WERI-Rb-1 (cell line): ENCODE data around the gene DENND5A.
A peak's percentile ranks its signal among the peaks of the same experiment; 100 is the strongest.
"Not testable (repeated sequence)": the region's sequence is repeated elsewhere in the genome, so short reads cannot be mapped to it uniquely, and the experiment has no call there.

ENCODE experiments used
- DNase-seq: peaks from one replicate; pipeline ENCODE4 v3.0.0-alpha.2; 2020
- H3K27ac ChIP-seq: fragments of 250-450 bp; sonication (Bioruptor Pico); 2 replicates; pipeline ENCODE4 v1.5.1; 2020; ENCODE audit warnings: mild to moderate bottlenecking, moderate library complexity
- H3K27me3 ChIP-seq: fragments of 250-450 bp; sonication (Bioruptor Pico); 2 replicates; pipeline ENCODE4 v1.5.1; 2021; ENCODE audit warnings: mild to moderate bottlenecking, low read depth, moderate library complexity; ENCODE audit not compliant: insufficient read depth, severe bottlenecking
- H3K36me3 ChIP-seq: fragments of 250-450 bp; sonication (Bioruptor Pico); 2 replicates; pipeline ENCODE4 v1.5.1; 2020; ENCODE audit warnings: mild to moderate bottlenecking, moderate library complexity
- H3K4me3 ChIP-seq: 2 replicates; pipeline ENCODE4 v1.5.1; 2011; ENCODE audit warnings: low read depth, mild to moderate bottlenecking, control low read depth, low read length
- H3K9me3 ChIP-seq: fragments of 250-450 bp; sonication (Bioruptor Pico); 2 replicates; pipeline ENCODE4 v1.5.1; 2021; ENCODE audit warnings: mild to moderate bottlenecking, moderate library complexity; ENCODE audit not compliant: severe bottlenecking
- CTCF ChIP-seq: IDR thresholded peaks from 2 replicates; pipeline ENCODE4 v1.5.1; 2011; ENCODE audit warnings: low read depth, mild to moderate bottlenecking, control low read depth, inconsistent platforms, low read length

Gene DENND5A

GRCh38 chr11:9266926-9267325, 1.8 kb upstream of the DENND5A start:
- Histone ChIP-seq H3K27ac (no peak overlapping the region), H3K36me3 (no peaks in the 10 kb centered on the region), H3K9me3 (no peaks in the 10 kb centered on the region), H3K27me3 (no peaks in the 10 kb centered on the region), H3K4me3 (no peak overlapping the region)
- no peak for DNase-seq
- no peak for TF ChIP-seq CTCF

- Histone ChIP-seq H3K27ac (peak overlapping the region; percentile 69; the same call in 1 of the 2 replicates), H3K4me3 (no peak overlapping the region), H3K27me3 (no peaks in the 10 kb centered on the region), H3K9me3 (no peaks in the 10 kb centered on the region), H3K36me3 (no peaks in the 10 kb centered on the region)
- TF ChIP-seq CTCF, result no peak
- no peak for DNase-seq
These were observed 1.1 kb upstream of the DENND5A start for GRCh38 chr11:9266132-9266736.

GRCh38 chr11:9264316-9265210, 587 bp downstream of the DENND5A start:
- peak; percentile 22 for DNase-seq
- no peak for TF ChIP-seq CTCF
- no peaks in the 10 kb centered on the region for H3K36me3 ChIP-seq
- H3K4me3 ChIP-seq, result peak overlapping the region; percentile 83
- no peaks in the 10 kb centered on the region for H3K9me3 ChIP-seq
- no peaks in the 10 kb centered on the region for H3K27me3 ChIP-seq
- peak overlapping the region; percentile 76 for H3K27ac ChIP-seq

- Histone ChIP-seq H3K27me3 (no peaks in the 10 kb centered on the region), H3K4me3 (peak overlapping the region; percentile 83), H3K9me3 (no peaks in the 10 kb centered on the region), H3K36me3 (no peaks in the 10 kb centered on the region), H3K27ac (no peak overlapping the region)
- DNase-seq, result no peak
- TF ChIP-seq CTCF, result no peak
These were observed 1.3 kb downstream of the DENND5A start for GRCh38 chr11:9263840-9264315.

GRCh38 chr11:9260838-9261146, 4.4 kb downstream of the DENND5A start:
- H3K36me3 ChIP-seq, H3K27ac ChIP-seq, DNase-seq, H3K4me3 ChIP-seq, H3K9me3 ChIP-seq, H3K27me3 ChIP-seq: not testable (repeated sequence)

- Histone ChIP-seq H3K4me3 (no peak overlapping the region), H3K36me3 (peaks cover 3% of the 10 kb centered on the region), H3K27ac (no peak overlapping the region), H3K27me3 (no peaks in the 10 kb centered on the region), H3K9me3 (no peaks in the 10 kb centered on the region)
- no peak for DNase-seq
- TF ChIP-seq CTCF, result peak; percentile 15; the same call in 1 of the 2 replicates
These were observed 4.9 kb downstream of the DENND5A start for GRCh38 chr11:9259981-9260837.

GRCh38 chr11:9258279-9258678, 6.9 kb downstream of the DENND5A start:
- not testable (repeated sequence) for H3K36me3 ChIP-seq, DNase-seq

More at GRCh38 chr11:9258279-9258678, 6.9 kb downstream of the DENND5A start:
- not testable (repeated sequence) for H3K4me3 ChIP-seq, H3K27me3 ChIP-seq, H3K9me3 ChIP-seq, H3K27ac ChIP-seq
